Measurements from ENCODE around the gene LDLRAD3.

DNA sequence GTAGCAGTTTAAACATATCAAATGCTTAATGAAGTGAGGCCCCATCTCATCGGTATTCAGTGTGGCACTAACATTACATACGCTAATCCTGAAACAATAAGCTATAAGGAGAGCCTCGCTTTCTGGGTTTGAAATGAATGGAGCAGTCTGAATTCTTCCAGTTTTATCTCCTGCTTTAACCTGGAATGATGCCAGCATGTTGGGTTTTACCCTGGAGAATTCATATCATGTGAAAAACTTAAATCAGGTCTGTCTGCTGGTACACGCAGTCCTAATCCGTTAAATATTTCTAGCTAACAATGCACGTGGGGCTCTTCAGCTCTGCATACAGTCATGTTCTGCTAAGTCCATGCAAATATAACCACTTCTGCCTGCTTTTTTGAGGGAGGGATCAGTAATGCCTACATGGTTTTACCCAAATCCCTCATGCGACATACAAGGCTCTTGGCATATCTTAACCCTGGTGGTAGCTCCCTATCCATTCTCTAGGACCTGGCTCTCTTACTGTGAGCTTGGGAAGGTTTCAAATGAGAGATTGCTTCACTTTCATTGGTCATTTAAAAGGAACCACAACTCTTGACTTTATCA lies 252.6 kb downstream of the LDLRAD3 start:
- TF ChIP-seq, protein P1, sequence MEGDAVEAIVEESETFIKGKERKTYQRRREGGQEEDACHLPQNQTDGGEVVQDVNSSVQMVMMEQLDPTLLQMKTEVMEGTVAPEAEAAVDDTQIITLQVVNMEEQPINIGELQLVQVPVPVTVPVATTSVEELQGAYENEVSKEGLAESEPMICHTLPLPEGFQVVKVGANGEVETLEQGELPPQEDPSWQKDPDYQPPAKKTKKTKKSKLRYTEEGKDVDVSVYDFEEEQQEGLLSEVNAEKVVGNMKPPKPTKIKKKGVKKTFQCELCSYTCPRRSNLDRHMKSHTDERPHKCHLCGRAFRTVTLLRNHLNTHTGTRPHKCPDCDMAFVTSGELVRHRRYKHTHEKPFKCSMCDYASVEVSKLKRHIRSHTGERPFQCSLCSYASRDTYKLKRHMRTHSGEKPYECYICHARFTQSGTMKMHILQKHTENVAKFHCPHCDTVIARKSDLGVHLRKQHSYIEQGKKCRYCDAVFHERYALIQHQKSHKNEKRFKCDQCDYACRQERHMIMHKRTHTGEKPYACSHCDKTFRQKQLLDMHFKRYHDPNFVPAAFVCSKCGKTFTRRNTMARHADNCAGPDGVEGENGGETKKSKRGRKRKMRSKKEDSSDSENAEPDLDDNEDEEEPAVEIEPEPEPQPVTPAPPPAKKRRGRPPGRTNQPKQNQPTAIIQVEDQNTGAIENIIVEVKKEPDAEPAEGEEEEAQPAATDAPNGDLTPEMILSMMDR (IDR thresholded peaks at IDR 0.05) = no peak
- no peak for TF ChIP-seq EP300 (IDR thresholded peaks at IDR 0.05; ENCODE audit: borderline replicate concordance in 1 of 2, low read depth in 1 of 2, low read length in 1 of 2)

All from SK-N-SH (cell line).